ENCODE results near the gene LPAR2. TPM values are rescaled to one million over a fixed set of nuclear protein-coding genes. Genes with fewer than 3 reads are reported as not detected.
A peak's percentile ranks its signal among the peaks of the same experiment; 100 is the strongest.
"Not testable (repeated sequence)": the region's sequence is repeated elsewhere in the genome, so short reads cannot be mapped to it uniquely, and the experiment has no call there.

LPAR2 gene
- polyA plus RNA-seq, 4 donors, result 17.0 to 42.9 (median 28.8) TPM

- no peak for DNase-seq (ENCODE audit: low read depth in 4 of 4, low spot score in 2 of 4)
Observed at GRCh38 chr19:19633711-19634515, 5.9 kb upstream of the LPAR2 start.

DNA sequence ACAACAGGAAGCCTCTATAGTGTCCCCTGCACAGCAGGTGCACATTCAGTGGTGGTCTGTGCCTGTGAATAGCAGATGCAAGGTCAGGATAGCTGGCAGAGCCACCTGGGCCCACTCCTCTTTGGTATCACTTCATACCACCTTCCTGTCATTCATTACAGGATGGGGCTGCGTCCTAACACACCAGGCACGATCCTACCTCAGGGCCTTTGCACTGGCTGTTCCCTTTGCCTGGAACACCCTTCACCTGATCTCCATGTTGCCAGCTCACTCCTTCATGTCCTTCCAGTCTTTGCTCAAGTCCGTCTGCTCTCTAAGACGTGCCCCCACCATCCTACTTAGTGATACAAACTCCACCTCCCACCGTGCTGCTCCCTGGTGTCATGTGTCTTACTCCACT is 4.6 kb upstream of the LPAR2 start:
- no peak for DNase-seq (ENCODE audit: low read depth in 4 of 4, low spot score in 2 of 4)

- no peak for DNase-seq (ENCODE audit: low read depth in 4 of 4, low spot score in 2 of 4)
Observed at GRCh38 chr19:19631346-19631745, 3.3 kb upstream of the LPAR2 start.

GRCh38 chr19:19630426-19630825 is 2.4 kb upstream of the LPAR2 start:
- DNase-seq (ENCODE audit: low read depth in 4 of 4, low spot score in 2 of 4), result no peak

- DNase-seq (ENCODE audit: low read depth in 4 of 4, low spot score in 2 of 4), result no peak
Observed at GRCh38 chr19:19630062-19630414, 2.0 kb upstream of the LPAR2 start.

- DNase-seq (ENCODE audit: low read depth in 4 of 4, low spot score in 2 of 4), result peak in 1 of 4 donors; percentile 53
Observed at GRCh38 chr19:19628501-19629134, 598 bp upstream of the LPAR2 start.

- no peak for DNase-seq (ENCODE audit: low read depth in 4 of 4, low spot score in 2 of 4)
Observed at GRCh38 chr19:19626516-19627472, 1.2 kb downstream of the LPAR2 start.

DNA sequence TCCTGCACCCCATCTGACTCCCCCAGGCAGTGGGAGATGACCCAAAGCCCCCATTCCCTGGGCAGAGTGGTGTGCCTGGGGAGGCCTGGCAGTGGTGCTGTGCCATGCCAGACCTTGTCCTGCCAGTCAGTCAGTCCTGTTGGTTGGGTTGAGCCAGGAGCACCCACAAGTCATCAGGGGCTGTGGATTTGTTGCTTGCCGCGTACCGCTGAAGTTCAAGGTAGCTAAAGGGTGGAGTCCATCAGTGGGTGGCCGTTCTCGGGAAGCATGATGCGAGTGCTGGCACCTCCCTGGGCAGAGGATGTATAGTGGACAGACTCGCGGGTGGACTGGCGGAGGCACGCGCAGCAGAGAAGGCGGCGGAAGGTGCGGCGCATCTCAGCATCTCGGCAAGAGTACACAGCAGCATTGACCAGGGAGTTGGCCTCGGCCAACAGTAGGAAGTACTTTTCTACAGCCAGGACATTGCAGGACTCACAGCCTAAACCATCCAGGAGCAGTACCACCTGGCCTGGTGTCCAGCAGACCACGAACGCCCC is 3.9 kb downstream of the LPAR2 start:
- no peak for DNase-seq (ENCODE audit: low read depth in 4 of 4, low spot score in 2 of 4)

- no peak for DNase-seq (ENCODE audit: low read depth in 4 of 4, low spot score in 2 of 4)
Observed at GRCh38 chr19:19623383-19623782, 4.6 kb downstream of the LPAR2 start.

DNA sequence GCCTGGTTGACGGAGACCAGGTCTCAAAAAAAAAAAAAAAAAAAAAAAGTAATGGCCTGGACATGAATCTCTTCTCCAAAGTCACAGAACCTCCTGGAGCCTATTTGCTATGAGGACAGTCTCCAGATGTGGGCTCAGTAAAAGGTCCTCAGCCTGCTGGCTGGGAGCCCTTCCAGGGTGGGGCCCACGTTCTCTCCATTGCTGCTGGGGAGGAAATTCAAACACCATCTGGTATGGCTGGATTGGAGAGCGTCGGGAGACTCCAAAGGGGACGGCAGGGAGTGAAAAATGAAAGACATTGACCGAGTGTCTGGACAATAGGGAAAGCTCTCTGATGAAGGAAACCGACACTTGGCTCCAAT is 8.2 kb downstream of the LPAR2 start:
- no peak for DNase-seq (ENCODE audit: low read depth in 4 of 4, low spot score in 2 of 4)

DNA sequence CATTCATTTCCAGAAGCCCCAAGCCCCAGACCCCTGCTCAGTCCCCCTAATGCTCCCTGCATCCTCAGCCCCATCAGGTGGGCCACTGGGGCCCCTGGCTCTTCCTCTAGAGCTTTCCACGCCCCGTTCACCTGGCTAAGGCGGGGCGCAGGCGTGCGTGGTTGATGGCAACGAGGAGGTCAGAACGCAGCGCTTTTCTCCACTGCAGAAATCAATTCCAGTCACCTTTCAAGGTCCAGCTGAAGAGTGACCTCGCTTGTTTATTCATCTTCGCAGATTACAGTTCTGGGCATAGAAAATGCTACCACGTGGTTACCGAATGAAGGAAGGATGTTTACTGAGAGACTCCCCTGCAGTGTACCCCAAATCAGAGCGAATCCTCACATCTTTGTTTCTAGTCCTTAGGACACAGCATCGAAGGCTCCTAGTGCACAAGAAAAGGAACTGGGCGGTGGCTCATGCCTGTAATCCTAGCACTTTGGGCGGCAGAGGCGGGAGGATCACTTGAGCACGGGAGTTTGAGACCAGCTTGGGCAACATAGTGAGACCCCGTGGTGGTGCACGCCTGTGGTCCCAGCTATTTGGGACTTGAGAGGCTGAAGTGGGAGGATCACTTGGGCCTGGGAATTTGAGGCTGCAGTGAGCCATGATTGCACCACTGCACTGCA is 8.7 kb downstream of the LPAR2 start:
- no peak for DNase-seq (ENCODE audit: low read depth in 4 of 4, low spot score in 2 of 4)

DNA sequence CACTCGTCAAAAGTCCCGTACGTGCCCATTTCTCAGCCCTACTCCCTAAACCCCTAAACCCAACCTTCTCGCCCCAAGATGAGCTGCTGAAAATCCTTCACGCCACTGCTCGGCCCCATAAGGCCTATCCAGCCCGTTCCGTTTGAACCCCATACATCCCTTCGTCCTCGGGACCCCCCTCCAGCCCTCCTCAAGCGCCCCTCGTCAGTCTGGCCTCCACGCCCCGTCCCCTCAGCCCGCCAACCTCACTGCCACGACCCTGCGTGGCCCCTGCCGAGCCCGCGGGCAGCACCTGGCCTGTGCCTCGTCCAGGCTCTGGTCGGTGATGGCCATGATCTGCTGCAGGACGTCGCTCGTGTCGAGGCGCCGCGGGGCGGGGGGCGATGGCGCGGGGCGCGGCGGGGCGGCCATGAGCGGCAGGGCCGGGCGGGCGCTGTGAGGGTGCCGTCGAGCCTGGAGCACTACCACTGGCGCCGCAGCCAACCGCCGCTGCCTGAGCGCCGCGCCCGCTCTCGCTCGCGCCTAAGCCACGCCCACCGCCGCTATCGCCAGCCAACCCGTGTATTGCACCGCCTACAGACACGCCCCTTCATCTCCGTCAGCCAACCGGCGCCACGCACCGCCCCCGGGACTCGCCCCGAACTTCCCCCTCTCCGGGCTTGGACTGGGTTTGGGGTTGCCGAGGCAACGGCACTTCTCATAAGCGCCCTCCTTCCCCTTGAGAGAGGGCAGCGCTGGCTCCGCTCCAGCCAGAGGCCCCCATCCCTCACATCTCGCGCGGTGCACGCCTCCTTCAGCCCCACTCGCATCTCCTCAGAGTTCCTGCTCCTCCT is 9.6 kb downstream of the LPAR2 start, which contains the start of gene PBX4:
Gene PBX4 (minus strand): TSS at position 469 of the 833 bp plus-strand sequence. CDS start 58 bp downstream, at position 411.
- peak in 3 of 4 donors; percentile 70 to 91 (median 89) for DNase-seq (ENCODE audit: low read depth in 4 of 4, low spot score in 2 of 4)

GRCh38 chr19:19615086-19615485 is 12.9 kb downstream of the LPAR2 start:
- no peak for DNase-seq (ENCODE audit: low read depth in 4 of 4, low spot score in 2 of 4)

GRCh38 chr19:19613506-19613905 is 14.5 kb downstream of the LPAR2 start:
- DNase-seq (ENCODE audit: low read depth in 4 of 4, low spot score in 2 of 4), result no peak

GRCh38 chr19:19610376-19611202 is 17.4 kb downstream of the LPAR2 start:
- no peak for DNase-seq (ENCODE audit: low read depth in 4 of 4, low spot score in 2 of 4)

- DNase-seq (ENCODE audit: low read depth in 4 of 4, low spot score in 2 of 4), result not testable (repeated sequence)
Observed at GRCh38 chr19:19606686-19607085, 21.3 kb downstream of the LPAR2 start.

GRCh38 chr19:19606021-19606420 is 22.0 kb downstream of the LPAR2 start:
- no peak for DNase-seq (ENCODE audit: low read depth in 4 of 4, low spot score in 2 of 4)

DNA sequence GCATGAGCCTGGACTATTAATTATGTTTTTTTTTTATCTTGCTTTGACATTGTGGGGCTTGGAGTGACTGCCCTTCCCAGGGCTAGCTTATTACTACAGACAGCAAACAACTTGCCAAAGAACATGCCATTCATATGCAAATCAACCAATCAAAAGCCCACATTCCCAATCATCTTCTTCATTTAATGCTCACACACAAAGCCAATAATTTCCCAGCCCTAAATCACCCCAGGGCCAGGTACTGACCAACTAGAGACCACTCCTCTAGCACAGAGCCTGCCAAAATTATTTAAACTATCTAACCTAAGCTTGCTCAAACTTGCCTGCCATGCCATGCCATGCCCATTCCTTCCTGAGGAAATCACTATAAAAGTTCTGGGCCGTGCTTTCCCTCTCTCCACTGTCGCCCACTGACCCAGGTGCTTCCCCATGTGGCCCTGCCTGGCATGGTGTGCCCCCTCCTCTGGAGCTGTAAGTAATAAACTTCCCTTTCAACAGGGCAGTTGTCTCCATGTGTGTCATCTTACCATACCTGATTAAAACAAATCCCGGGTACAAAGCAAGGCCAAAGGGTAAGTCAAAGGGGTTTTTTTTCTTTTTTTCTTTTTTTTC is 25.2 kb downstream of the LPAR2 start:
- no peak for DNase-seq (ENCODE audit: low read depth in 4 of 4, low spot score in 2 of 4)

All from left renal cortex interstitium (tissue), 4 donors.